GM18505 (cell line): ENCODE results near the gene RSU1.
"Not testable (repeated sequence)": the region's sequence is repeated elsewhere in the genome, so short reads cannot be mapped to it uniquely, and the experiment has no call there.

ENCODE experiments used
- ATAC-seq: cut with Tn5 transposase; IDR thresholded peaks from one replicate; pipeline ENCODE4 v1.9.1; 2021; ENCODE audit not compliant: unreplicated experiment
- POLR2A ChIP-seq: IDR thresholded peaks from 4 replicates; pipeline ENCODE4 v1.6.1; 2011; ENCODE audit warnings: borderline replicate concordance; ENCODE audit not compliant: insufficient read depth, insufficient read length; ENCODE audit errors: extremely low read depth

Gene RSU1

DNA sequence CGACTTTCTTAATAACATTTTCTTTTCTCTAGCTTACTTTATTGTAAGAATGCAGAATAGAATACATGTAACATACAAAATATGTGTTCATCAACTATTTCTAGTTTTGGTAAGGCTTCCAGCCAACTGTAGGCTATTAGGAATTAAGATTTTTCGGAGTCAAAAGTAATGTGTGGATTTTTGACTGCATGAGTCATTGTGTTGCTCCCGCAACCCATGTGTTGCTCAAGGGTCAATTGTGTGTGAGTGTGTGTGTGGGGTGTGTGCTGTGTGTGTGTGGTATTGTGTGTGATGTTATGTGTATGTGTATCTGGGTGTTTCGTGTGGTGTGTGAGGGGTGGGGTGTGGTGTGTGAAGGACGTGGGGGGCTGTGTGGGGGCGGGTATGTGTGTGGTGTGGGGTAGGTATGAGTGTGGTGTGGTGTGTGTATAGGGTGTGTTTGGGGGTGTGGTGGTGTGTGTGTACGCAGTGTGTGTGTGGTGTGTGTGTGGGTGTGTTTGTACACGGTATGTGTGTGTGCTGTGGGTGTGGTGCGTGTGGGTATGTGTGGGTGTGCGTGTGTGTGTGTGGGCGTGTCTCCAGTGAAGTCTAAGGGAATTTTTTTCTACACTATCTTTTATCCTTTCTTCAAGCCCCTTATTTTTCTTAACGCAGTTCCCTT, 60.5 kb downstream of the RSU1 start:
- ATAC-seq: no peak
- no peak for TF ChIP-seq POLR2A

DNA sequence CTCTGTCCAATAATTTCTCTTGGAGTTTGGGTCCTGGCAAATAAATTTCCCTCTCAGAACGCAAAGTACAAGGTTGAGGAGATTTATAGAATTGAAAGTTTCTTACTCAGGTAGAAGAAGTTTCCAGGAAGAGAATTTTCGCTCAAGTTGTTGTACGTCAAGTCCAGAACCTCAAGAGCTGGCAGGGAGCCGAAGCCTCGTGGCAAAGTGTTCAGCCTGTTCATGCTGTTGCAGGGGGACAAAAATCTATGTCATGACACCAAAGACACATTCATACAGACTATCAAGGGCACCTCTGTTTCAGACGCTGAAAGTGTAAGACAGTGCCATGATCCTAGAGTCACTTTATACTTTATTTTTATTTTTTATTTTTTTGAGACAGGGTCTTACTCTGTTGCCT, 62.5 kb downstream of the RSU1 start:
- no peak for ATAC-seq
- TF ChIP-seq POLR2A: no peak

DNA sequence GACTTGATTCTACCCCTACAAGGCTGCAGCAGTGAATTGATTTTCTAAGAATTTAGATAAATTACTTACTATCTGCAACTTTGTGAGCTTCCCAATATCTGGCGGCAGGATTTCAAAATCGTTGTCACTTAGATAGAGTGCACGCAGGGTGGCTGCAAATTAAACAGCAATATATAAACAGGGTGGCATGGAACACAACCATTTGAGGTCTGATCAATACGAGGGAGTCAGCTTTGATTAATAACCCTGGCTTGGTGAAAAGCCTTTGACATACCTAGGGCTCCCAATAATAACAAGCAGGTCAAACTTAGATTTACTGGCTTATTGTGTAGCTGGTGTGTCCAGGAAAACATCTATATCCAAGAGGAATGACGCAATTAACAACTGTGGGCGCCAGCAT, 64.4 kb downstream of the RSU1 start:
- not testable (repeated sequence) for ATAC-seq

DNA sequence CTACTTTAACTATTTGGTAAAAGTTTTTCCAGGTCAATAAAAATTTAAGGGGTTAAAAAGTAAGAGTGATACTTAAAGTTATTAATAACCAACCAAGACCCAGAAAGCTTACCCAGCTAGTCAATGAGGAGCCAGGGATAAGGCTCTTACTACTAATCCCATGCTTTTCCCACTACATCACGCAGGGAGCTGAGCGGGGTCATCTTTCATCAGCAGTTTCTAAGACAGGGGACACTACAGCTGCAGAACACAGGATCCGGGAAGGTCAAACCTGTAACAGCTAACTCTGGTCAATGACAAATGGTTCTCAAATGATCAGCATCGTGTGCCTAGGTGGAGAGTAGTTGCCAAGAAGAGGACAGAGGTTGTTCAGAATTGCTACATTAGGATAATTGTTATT, 65.1 kb downstream of the RSU1 start:
- ATAC-seq: no peak
- no peak for TF ChIP-seq POLR2A

DNA sequence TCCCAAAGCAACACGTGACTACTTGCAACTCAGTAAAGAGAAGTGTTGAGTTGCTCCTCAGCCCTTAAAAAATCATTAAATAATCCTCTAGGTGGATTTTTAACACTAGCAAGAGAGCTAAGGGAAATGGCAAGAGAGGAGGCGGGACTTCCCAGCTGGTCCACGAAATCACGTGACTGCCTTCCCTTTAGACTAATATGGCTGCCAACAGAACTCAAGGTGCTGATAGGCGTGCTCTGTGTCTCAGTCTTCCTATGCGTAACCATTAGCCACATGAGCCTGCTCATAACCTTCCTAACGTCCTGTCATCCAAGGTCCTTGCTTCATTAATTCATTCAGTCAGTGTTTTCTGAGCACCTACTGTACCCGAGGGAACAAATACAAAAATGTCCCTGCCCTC, 66.0 kb downstream of the RSU1 start:
- TF ChIP-seq POLR2A: no peak
- ATAC-seq: no peak

DNA sequence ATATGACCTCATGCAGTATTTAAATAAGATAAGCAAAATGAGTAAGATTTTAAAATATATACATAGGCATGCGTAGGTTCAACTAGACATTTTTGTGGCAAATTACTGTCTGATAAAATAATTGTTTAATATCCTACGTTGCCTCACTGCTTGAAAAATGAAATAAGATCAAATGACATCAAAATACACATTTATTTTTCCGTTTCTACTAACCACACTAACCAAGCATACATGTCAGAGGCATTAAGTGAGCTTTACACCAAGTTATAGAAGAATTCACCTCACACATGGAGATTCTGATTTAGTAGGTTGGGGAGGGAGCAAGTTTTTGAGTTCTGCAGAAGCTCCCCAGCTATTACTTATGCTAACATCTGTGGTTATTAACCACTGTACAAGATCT, 66.8 kb downstream of the RSU1 start:
- no peak for ATAC-seq
- no peak for TF ChIP-seq POLR2A

DNA sequence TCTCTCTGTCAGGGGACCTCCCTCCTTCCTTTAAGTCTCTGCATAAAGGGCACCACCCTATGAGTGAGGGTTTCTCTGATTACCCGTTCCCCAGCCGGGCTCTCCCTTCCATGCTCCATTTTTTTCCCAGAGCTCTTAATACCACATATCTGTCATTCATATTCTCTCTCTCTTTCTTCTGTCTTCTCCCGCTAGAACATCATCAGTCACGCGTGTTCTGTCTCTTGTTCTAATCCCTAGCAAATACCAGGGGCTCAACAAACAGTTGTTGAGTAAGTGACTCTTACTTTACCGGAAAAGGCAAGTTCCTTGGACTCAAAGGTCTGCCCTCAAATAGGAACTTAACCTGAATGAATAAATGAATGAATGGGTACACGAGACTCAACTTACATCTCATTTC, 68.5 kb downstream of the RSU1 start:
- ATAC-seq: no peak
- no peak for TF ChIP-seq POLR2A

DNA sequence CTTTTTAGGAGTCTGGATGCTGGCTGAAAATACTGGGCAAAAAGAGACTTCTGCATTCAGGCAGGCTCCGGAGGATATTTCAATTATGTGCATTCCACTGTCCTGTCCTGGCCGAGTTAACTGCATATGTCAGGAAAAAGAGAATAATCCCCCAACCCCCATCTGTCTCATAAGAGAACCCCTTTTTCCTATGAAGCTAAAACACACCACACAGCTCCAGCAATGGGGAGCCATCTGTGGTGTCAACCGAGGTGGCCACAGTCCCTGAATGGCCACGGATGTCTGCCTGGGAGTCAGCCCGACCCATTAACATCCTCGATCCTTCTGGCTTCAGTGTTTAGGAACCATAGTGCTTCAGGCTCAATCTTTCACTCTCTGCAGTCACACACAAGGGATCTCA, 70.4 kb downstream of the RSU1 start:
- TF ChIP-seq POLR2A: no peak
- ATAC-seq: no peak

DNA sequence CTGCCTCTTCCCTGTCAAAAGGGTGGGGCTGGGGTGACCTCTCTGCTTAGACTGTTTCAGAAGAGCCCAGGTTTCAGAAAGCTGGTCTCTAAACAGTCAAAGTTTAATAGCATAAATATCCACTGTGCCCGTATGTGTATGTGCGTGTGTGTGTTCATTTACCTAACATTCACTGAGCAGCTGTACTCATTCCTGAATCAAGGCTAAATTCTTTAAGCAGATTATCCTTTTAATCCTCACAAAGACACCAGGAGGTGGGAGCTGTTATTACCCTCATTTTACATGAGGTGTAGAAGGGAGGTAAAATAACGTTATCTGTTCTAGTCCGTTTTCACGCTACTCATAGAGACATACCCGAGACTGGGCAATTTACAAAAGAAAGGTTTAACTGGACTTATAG, 72.2 kb downstream of the RSU1 start:
- no peak for ATAC-seq
- TF ChIP-seq POLR2A: no peak

DNA sequence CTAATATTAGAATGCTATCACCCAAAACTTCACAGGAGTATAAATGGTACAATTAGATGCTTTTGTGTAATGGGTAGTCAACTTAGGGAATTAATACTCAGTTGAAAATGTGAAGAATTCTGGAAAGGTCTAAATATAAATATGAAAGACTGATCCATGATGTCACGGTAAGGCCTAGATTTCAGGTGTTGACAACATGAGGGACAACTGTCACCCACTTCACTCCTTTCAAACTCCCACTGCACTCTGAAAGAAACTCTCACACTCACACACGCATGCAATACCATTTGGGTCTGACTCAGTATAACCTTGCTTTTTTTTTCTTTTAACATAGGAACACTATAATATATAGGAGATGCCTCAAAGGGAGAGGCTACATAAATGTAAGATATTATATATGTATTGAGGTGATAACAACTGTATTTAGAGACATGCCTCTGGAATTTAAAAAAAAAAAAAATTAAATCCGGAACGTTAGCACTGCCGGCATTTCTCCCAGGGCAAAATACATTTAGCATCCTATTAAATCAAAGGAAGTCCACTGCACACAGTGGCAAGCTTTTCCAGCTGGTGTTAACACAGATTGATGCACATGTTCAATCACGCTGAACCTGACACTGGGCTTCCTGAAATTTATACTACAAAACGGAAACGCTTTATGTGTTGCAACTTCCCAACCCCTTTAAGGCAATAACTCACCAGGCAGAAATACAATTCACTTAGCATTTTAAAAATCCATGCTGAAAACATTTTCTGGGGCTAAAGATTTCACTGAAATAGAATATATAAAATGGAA, 74.9 kb downstream of the RSU1 start:
- ATAC-seq: no peak
- no peak for TF ChIP-seq POLR2A

DNA sequence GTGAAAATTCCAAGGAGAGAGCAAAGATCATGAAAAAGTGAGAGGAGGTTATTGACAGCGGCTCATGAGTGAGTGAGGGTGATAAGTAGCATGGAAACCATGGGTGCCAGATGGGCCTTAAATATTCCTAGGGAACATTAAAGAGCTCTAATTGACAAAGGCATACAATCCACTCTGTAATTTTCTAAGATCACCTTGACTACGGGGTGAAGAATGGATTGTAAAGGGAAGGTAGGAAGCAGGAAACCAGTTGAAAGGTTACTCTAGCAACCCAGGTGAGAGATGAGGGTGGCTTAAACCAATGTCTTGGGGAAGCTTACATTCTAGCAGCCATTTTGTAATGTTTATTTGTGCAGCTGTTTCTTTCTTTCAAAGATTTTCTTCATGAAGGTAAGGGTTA, 75.7 kb downstream of the RSU1 start:
- ATAC-seq: no peak

DNA sequence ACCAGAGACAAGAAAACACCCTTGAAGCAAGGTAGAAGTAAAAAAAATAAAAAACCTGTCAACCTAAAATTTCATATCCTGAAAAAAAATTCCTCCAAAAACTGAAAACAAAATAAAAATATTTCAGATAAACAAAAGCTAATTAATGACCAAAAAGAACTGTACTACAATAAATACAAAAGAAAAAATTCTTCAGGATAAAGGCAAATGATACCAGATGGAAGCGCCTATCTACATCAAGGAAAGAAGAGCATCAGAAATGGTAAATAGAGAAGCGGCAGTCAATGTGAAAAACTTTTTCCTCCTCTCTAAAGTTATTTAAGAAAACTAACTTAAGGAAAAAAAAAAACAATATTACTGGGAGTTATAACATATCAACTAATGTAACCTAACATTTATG, 79.8 kb downstream of the RSU1 start:
- no peak for TF ChIP-seq POLR2A

More for the DNA sequence above, 75.7 kb downstream of the RSU1 start:
- TF ChIP-seq POLR2A: no peak

DNA sequence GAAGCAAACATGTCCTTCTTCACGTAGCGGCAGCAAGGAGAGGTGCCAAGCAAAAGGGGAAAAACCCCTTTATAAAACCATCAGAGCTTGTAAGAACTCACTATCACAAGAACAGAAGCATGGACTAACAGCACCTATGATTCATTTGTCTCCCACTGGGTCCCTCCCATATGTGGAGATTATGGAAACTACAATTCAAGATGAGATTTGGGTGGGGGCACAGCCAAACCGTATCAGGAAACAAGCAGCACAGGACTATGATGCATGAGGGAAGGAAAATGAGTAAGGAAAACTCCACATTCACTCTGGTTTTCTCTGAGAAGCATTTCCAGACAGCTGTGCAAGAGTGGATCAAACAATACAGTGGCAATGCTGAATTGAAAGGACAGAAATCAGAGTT, 81.6 kb downstream of the RSU1 start:
- no peak for TF ChIP-seq POLR2A
- no peak for ATAC-seq

More for the DNA sequence above, 79.8 kb downstream of the RSU1 start:
- no peak for ATAC-seq

DNA sequence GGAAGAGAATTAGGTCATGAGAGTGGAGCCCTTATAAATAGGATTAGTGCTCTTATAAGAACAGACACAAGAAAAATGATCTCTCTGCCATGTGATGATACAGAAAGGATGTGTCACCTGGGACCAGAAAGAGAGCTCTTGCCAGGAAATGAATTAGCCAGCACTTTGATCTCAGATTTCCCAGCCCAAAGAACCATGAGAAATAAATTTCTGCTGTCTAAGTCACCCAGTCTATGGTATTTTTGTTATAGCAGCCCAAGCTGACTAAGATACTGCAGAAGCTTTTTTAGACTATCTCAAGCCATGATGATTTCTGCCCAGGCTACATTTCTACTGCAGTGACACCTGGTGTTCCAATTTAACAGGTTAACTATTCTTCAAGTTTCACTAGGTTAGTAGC, 84.8 kb downstream of the RSU1 start:
- no peak for TF ChIP-seq POLR2A
- ATAC-seq: no peak
